A549 (cell line): ENCODE measurements around the gene KLHL22.

ENCODE experiments used
- ATOH8 ChIP-seq: fragments of 250-450 bp; sonication (Bioruptor Pico); IDR thresholded peaks from 2 replicates; pipeline ENCODE4 v1.5.0; 2020; ENCODE audit warnings: low read depth, mild to moderate bottlenecking, moderate library complexity
- BHLHE40 ChIP-seq: IDR thresholded peaks from 2 replicates; pipeline ENCODE4 v1.6.1; 2012; ENCODE audit warnings: low read depth, low read length, inconsistent platforms
- CTCF ChIP-seq: fragments of >200 bp; sonication (Bioruptor Twin); formaldehyde crosslinking; IDR thresholded peaks from 3 replicates; pipeline ENCODE4 v1.5.1; 2016
- EP300 ChIP-seq, 2 experiments: fragments of >200 bp; sonication (Bioruptor Twin); formaldehyde crosslinking; IDR thresholded peaks; 2 replicates in 1 of 2; 3 replicates in 1 of 2; pipeline ENCODE4 v1.6.1; 2016 to 2017
- FOSB ChIP-seq: fragments of 250-450 bp; sonication (Bioruptor Pico); IDR thresholded peaks from 2 replicates; pipeline ENCODE4 v1.5.0; 2020; ENCODE audit warnings: mild to moderate bottlenecking, moderate library complexity
- POLR2A ChIP-seq: IDR thresholded peaks from 2 replicates; pipeline ENCODE4 v1.6.1; 2012; ENCODE audit warnings: mild to moderate bottlenecking, low read length
- RAD21 ChIP-seq, 2 experiments: fragments of >200 bp in 1 of 2; sonication (Bioruptor Twin) in 1 of 2; formaldehyde crosslinking in 1 of 2; IDR thresholded peaks in 1 of 2; conservative IDR thresholded peaks in 1 of 2; 2 replicates in 1 of 2; 3 replicates in 1 of 2; pipeline ENCODE4 v1.6.1; 2012 to 2018; ENCODE audit warnings: inconsistent platforms in 1 of 2
- RFX5 ChIP-seq: fragments of 450-650 bp; IDR thresholded peaks from 2 replicates; pipeline ENCODE4 v1.7.1; 2014; ENCODE audit warnings: antibody characterized with exemption, mild to moderate bottlenecking, moderate library complexity
- RNF2 ChIP-seq: fragments of 200-600 bp; sonication (generic); IDR thresholded peaks from 2 replicates; pipeline ENCODE4 v1.6.1; 2016; ENCODE audit warnings: low read depth, mild to moderate bottlenecking, antibody characterized with exemption, moderate library complexity, borderline replicate concordance
- SMC3 ChIP-seq: fragments of >200 bp; sonication (Bioruptor Twin); formaldehyde crosslinking; IDR thresholded peaks from 3 replicates; pipeline ENCODE4 v1.6.1; 2018; ENCODE audit warnings: inconsistent platforms
- TF ChIP-seq, protein P1 (sequence below): IDR thresholded peaks from 2 replicates; pipeline ENCODE4 v1.6.1; 2012
- TF ChIP-seq, protein P2 (sequence below): fragments of 450-650 bp; IDR thresholded peaks from 2 replicates; pipeline ENCODE4 v1.6.1; 2014; ENCODE audit warnings: antibody characterized with exemption

GRCh38 chr22:20517422-20517821 is 21.8 kb upstream of the KLHL22 start:
- TF ChIP-seq, protein P1, sequence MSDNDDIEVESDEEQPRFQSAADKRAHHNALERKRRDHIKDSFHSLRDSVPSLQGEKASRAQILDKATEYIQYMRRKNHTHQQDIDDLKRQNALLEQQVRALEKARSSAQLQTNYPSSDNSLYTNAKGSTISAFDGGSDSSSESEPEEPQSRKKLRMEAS, result no peak
- no peak for TF ChIP-seq CTCF
- TF ChIP-seq SMC3, result no peak
- no peak for TF ChIP-seq BHLHE40
- TF ChIP-seq RFX5, result no peak
- no peak for TF ChIP-seq RAD21 (conservative IDR thresholded peaks at IDR 0.05 in 1 of 2, IDR thresholded peaks at IDR 0.05 in 1 of 2)
- no peak for TF ChIP-seq POLR2A
- TF ChIP-seq FOSB (CRISPR knock-in tag), result no peak
- no peak for TF ChIP-seq EP300 (IDR thresholded peaks at IDR 0.05)
- TF ChIP-seq ATOH8 (CRISPR knock-in tag), result no peak
- TF ChIP-seq, protein P2, sequence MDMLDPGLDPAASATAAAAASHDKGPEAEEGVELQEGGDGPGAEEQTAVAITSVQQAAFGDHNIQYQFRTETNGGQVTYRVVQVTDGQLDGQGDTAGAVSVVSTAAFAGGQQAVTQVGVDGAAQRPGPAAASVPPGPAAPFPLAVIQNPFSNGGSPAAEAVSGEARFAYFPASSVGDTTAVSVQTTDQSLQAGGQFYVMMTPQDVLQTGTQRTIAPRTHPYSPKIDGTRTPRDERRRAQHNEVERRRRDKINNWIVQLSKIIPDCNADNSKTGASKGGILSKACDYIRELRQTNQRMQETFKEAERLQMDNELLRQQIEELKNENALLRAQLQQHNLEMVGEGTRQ, result no peak
- TF ChIP-seq RNF2, result no peak
